ENCODE results near the gene NAP1L5.
A peak's percentile ranks its signal among the peaks of the same experiment; 100 is the strongest.

NAP1L5 gene

GRCh38 chr4:88674565-88674964 is 23.1 kb downstream of the NAP1L5 start:
- TF ChIP-seq TCF4 (CRISPR knock-in tag; IDR thresholded peaks at IDR 0.05; ENCODE audit: borderline replicate concordance): no peak
- no peak for TF ChIP-seq TOX (CRISPR knock-in tag; IDR thresholded peaks at IDR 0.05; ENCODE audit: borderline replicate concordance)
- TF ChIP-seq PPARA (CRISPR knock-in tag; IDR thresholded peaks at IDR 0.05; ENCODE audit: borderline replicate concordance): no peak
- TF ChIP-seq OSR1 (CRISPR knock-in tag; IDR thresholded peaks at IDR 0.05): no peak
- no peak for TF ChIP-seq SNAI2 (CRISPR knock-in tag; IDR thresholded peaks at IDR 0.05)
- TF ChIP-seq ZNF8 (CRISPR knock-in tag; IDR thresholded peaks at IDR 0.05): no peak
- TF ChIP-seq ZFP30 (CRISPR knock-in tag; IDR thresholded peaks at IDR 0.05): no peak
- no peak for TF ChIP-seq ARNTL (CRISPR knock-in tag; IDR thresholded peaks at IDR 0.05; ENCODE audit: borderline replicate concordance, low read depth)
- TF ChIP-seq ZNF565 (CRISPR knock-in tag; conservative IDR thresholded peaks at IDR 0.05; ENCODE audit: low read depth): no peak
- TF ChIP-seq RARB (CRISPR knock-in tag; IDR thresholded peaks at IDR 0.05): no peak
- TF ChIP-seq TSHZ2 (CRISPR knock-in tag; IDR thresholded peaks at IDR 0.05): no peak
- TF ChIP-seq POU6F1 (CRISPR knock-in tag; IDR thresholded peaks at IDR 0.05; ENCODE audit: borderline replicate concordance, low read depth): no peak
- no peak for TF ChIP-seq CREB5 (CRISPR knock-in tag; IDR thresholded peaks at IDR 0.05; ENCODE audit: low read depth)
- TF ChIP-seq ESRRG (CRISPR knock-in tag; IDR thresholded peaks at IDR 0.05): no peak
- no peak for TF ChIP-seq PATZ1 (CRISPR knock-in tag; IDR thresholded peaks at IDR 0.05; ENCODE audit: borderline replicate concordance)
- no peak for TF ChIP-seq ISL1 (CRISPR knock-in tag; IDR thresholded peaks at IDR 0.05)
- TF ChIP-seq BACH2 (CRISPR knock-in tag; IDR thresholded peaks at IDR 0.05; ENCODE audit: borderline replicate concordance): no peak
- peak; percentile 59 for ATAC-seq

GRCh38 chr4:88673886-88674285 is 23.7 kb downstream of the NAP1L5 start:
- no peak for TF ChIP-seq RARB (CRISPR knock-in tag; IDR thresholded peaks at IDR 0.05)
- TF ChIP-seq TCF4 (CRISPR knock-in tag; IDR thresholded peaks at IDR 0.05; ENCODE audit: borderline replicate concordance): no peak
- TF ChIP-seq ZNF8 (CRISPR knock-in tag; IDR thresholded peaks at IDR 0.05): no peak
- TF ChIP-seq CSDC2 (CRISPR knock-in tag; IDR thresholded peaks at IDR 0.05): no peak
- TF ChIP-seq CSRNP3 (CRISPR knock-in tag; IDR thresholded peaks at IDR 0.05): no peak
- TF ChIP-seq TOX (CRISPR knock-in tag; IDR thresholded peaks at IDR 0.05; ENCODE audit: borderline replicate concordance): no peak
- no peak for TF ChIP-seq ZNF565 (CRISPR knock-in tag; conservative IDR thresholded peaks at IDR 0.05; ENCODE audit: low read depth)
- no peak for TF ChIP-seq ARNTL (CRISPR knock-in tag; IDR thresholded peaks at IDR 0.05; ENCODE audit: borderline replicate concordance, low read depth)
- no peak for TF ChIP-seq BACH2 (CRISPR knock-in tag; IDR thresholded peaks at IDR 0.05; ENCODE audit: borderline replicate concordance)
- no peak for TF ChIP-seq OSR1 (CRISPR knock-in tag; IDR thresholded peaks at IDR 0.05)
- TF ChIP-seq ZFP30 (CRISPR knock-in tag; IDR thresholded peaks at IDR 0.05): no peak
- TF ChIP-seq ZFP3 (CRISPR knock-in tag; IDR thresholded peaks at IDR 0.05): no peak
- ATAC-seq: no peak

- ATAC-seq: peak; percentile 85
- TF ChIP-seq ISL1 (CRISPR knock-in tag; IDR thresholded peaks at IDR 0.05) (no peak), TOX (CRISPR knock-in tag; IDR thresholded peaks at IDR 0.05; ENCODE audit: borderline replicate concordance) (no peak), ESRRG (CRISPR knock-in tag; IDR thresholded peaks at IDR 0.05) (no peak), ZFP3 (CRISPR knock-in tag; IDR thresholded peaks at IDR 0.05) (no peak), ZNF8 (CRISPR knock-in tag; IDR thresholded peaks at IDR 0.05) (no peak), SNAI2 (CRISPR knock-in tag; IDR thresholded peaks at IDR 0.05) (no peak), TCF4 (CRISPR knock-in tag; IDR thresholded peaks at IDR 0.05; ENCODE audit: borderline replicate concordance) (no peak), CSRNP3 (CRISPR knock-in tag; IDR thresholded peaks at IDR 0.05) (no peak), ZNF70 (CRISPR knock-in tag; IDR thresholded peaks at IDR 0.05) (no peak), PPARA (CRISPR knock-in tag; IDR thresholded peaks at IDR 0.05; ENCODE audit: borderline replicate concordance) (no peak)
Measured at GRCh38 chr4:88672987-88673386, 24.6 kb downstream of the NAP1L5 start.
